ENCODE measurements around the gene COL21A1. TPM values are rescaled to one million over a fixed set of nuclear protein-coding genes. Genes with fewer than 3 reads are reported as not detected.

Gene COL21A1
- total RNA-seq, 1 donor from 2014 or later = 16.8 TPM

DNA sequence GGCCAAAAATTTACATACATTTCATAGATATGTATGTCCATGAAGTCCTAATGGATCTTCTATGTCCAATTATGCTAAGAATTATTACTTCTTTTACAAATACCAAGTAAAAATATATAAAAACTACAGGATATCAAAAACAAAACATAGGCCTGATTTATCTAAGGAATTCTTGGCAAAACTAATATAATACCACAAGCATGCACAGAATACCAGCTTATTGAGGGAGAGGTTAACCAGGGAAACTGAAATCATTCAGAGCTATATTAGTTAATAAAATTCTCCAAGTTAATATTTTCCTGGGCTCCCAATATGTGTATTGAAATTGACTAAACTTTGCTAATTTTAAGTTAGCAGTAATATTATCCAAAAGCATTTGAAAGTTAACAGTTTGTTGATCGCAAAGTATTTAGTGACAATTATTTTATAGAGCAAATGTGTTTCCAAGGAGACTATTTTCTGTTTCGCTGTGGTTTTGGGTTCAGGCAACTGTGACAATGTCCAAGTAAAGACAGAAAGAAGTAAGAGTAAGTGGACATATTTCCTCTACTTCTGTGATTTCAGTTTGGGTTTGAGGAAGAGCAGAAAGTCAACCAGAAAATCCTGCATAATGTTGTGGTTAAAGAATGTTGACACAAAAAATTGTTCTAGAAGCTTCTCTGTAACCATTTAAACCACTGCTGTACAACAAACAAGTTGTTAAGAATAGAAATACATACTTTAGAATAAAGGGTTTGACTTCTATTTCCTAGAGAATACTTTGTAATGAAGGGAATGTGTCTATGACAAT, 167.4 kb downstream of the COL21A1 start:
- Mint-ChIP-seq H3K4me1 (ENCODE audit: low read depth) (peaks cover 3% of the 10 kb centered on the region), H3K9me3 (ENCODE audit: low read depth) (peaks cover 4% of the 10 kb centered on the region), H3K4me3 (ENCODE audit: low read depth) (no peak overlapping the region), H3K27ac (no peak overlapping the region), H3K27me3 (no peaks in the 10 kb centered on the region), H3K36me3 (ENCODE audit: insufficient read depth) (peaks cover 3% of the 10 kb centered on the region)
- TF ChIP-seq CTCF (IDR thresholded peaks at IDR 0.05; ENCODE audit: unreplicated experiment) = no peak
- DNase-seq (ENCODE audit: low spot score, unreplicated experiment) = no peak

DNA sequence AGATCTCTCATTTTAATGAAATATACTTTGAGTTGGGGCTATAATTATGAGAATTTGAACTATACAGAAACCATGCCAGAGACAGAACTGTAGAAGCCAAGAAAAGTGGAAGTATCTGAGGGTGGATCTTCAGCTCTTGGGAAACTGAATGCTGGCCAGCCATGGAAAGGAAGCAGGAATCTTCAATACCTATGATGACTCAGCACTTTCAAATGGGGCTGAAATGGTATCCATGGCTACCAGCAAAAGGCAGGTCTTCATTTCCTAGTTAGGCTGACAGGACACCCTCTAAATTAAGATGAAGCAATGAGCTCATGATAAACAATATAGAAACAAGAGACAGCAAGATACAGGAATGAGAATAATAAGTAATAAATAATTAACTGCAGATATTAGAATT, 171.3 kb downstream of the COL21A1 start:
- Mint-ChIP-seq H3K9me3 (ENCODE audit: low read depth) (peaks cover 4% of the 10 kb centered on the region), H3K4me3 (ENCODE audit: low read depth) (no peak overlapping the region), H3K27ac (no peak overlapping the region), H3K4me1 (ENCODE audit: low read depth) (no peaks in the 10 kb centered on the region), H3K27me3 (no peaks in the 10 kb centered on the region), H3K36me3 (ENCODE audit: insufficient read depth) (peaks cover 3% of the 10 kb centered on the region)
- no peak for TF ChIP-seq CTCF (IDR thresholded peaks at IDR 0.05; ENCODE audit: unreplicated experiment)
- DNase-seq (ENCODE audit: low spot score, unreplicated experiment) = no peak

- H3K27me3 Mint-ChIP-seq = no peaks in the 10 kb centered on the region
Observed at GRCh38 chr6:56073761-56074160, 173.6 kb downstream of the COL21A1 start.

GRCh38 chr6:56073315-56073714, 174.1 kb downstream of the COL21A1 start:
- Mint-ChIP-seq H3K4me1 (ENCODE audit: low read depth) (no peaks in the 10 kb centered on the region), H3K4me3 (ENCODE audit: low read depth) (no peak overlapping the region), H3K36me3 (ENCODE audit: insufficient read depth) (peaks cover 3% of the 10 kb centered on the region), H3K27ac (no peak overlapping the region), H3K9me3 (ENCODE audit: low read depth) (peaks cover 4% of the 10 kb centered on the region), H3K27me3 (no peaks in the 10 kb centered on the region)
- no peak for TF ChIP-seq CTCF (IDR thresholded peaks at IDR 0.05; ENCODE audit: unreplicated experiment)
- DNase-seq (ENCODE audit: low spot score, unreplicated experiment) = no peak

More at GRCh38 chr6:56073761-56074160, 173.6 kb downstream of the COL21A1 start:
- H3K4me3 Mint-ChIP-seq (ENCODE audit: low read depth) = no peak overlapping the region
- DNase-seq (ENCODE audit: low spot score, unreplicated experiment) = no peak
- TF ChIP-seq CTCF (IDR thresholded peaks at IDR 0.05; ENCODE audit: unreplicated experiment) = no peak
- H3K27ac Mint-ChIP-seq = no peak overlapping the region
- H3K36me3 Mint-ChIP-seq (ENCODE audit: insufficient read depth) = peaks cover 3% of the 10 kb centered on the region
- H3K4me1 Mint-ChIP-seq (ENCODE audit: low read depth) = no peaks in the 10 kb centered on the region
- H3K9me3 Mint-ChIP-seq (ENCODE audit: low read depth) = peaks cover 4% of the 10 kb centered on the region

DNA sequence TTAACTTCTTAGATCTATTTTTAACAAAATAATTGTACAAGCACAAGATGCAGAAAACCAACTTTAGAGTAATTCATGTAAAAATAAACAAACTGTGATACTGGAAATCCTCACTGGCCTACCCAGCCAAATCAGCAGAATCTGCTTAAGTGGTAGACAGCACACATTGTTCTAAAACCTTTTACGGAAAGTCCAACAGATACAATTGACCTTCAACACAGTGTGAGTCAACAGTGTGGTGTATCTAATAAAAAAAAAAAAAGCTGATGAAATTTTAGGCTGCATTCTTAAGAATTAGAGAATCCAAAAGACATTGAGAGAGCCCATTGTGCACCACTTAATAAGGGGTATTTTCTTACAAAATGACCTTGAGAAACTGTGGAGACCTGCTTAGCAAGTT, 174.5 kb downstream of the COL21A1 start:
- Mint-ChIP-seq H3K27me3 (no peaks in the 10 kb centered on the region), H3K4me1 (ENCODE audit: low read depth) (no peaks in the 10 kb centered on the region), H3K27ac (no peak overlapping the region), H3K4me3 (ENCODE audit: low read depth) (no peak overlapping the region), H3K9me3 (ENCODE audit: low read depth) (peaks cover 4% of the 10 kb centered on the region), H3K36me3 (ENCODE audit: insufficient read depth) (peaks cover 3% of the 10 kb centered on the region)
- DNase-seq (ENCODE audit: low spot score, unreplicated experiment) = no peak
- no peak for TF ChIP-seq CTCF (IDR thresholded peaks at IDR 0.05; ENCODE audit: unreplicated experiment)

Data from progenitor cell of endocrine pancreas (in vitro differentiated cells).